Activated T-helper 9 cell treated with anti-CD3 and anti-CD28 coated beads, Interleukin-2, amount 50 U/mL, for 16 hours (primary cell): ENCODE measurements around the gene MAGOH.
"Not testable (repeated sequence)": the region's sequence is repeated elsewhere in the genome, so short reads cannot be mapped to it uniquely, and the experiment has no call there.

Experiments
- DNase-seq: peaks from one replicate; pipeline ENCODE4 v3.0.0-alpha.2; 2020; ENCODE audit warnings: low read depth

MAGOH gene

DNA sequence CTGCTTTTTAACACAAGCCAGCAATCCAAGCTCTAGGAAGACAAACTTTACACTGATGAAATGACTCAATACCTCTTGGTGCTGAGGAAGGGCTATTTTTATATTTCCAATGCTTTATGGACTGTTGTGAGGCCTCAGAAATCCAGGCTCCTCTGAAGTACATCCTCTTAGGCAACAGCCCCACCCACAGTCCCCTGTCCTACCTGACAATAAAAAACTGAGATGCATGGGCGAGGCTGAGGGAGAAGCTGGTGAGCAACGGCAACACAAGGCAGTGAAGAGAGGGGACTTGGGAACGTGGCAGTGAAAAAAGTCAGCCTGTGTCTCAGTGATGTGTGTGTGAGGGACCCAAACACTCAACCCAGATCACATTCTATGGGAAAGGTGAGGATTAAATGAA is 51.8 kb downstream of the MAGOH start:
- no peak for DNase-seq

DNA sequence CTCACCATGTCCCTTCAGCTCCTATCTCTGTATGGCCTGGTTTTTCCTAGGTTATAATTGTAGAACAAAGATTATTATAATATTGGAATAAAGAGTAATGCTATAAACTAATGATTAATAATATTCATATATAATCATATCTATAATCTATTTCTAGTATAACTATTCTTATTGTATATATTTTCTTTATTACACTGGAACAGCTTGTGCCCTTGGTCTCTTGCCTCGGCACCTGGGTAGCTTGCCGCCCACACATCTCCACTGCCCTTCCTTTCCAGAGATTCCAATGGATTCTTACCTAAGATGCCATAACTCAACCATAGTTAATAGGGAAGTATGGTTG is 52.4 kb downstream of the MAGOH start:
- DNase-seq: not testable (repeated sequence)

DNA sequence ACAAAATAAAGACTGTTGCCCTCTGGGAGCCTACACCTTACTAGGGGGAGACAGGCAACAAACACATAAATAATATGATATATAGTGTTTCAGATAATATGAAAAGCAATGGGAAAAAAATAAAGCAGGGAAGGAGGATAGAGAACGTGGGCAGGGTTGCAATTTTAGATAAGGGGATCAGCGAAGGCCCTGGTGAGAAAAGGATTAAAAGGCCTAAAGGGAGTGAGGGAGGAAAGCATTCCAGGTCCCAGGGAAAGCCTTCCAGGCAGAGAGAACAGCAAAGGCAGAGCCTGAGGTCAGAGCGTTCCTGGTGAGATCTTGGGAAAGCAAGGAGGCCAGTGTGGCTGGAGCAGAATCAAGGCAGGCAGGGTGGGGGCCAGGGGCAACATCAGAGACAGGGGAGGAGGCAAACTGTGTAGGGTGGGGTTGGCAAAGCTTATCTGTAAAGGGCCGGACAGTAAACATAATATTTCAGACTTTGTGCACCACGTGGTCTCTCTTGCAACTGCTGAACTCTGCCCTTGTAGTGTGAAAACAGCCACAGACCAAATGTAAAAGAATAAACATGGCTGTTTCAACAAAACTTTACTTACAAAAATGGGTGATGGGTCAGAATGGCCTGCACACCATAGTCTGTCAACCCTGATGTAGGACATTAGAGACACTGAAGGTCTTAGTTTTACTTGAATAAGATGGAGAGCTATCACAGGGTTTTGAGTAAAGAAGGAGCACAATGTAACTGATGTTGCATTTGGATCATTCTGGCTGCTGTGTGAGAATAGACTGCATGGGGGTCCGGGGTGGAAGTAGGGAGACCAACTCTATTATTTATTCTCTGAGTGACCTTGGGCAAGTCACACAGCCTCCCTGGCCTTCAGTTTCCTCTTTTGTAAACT is 55.0 kb downstream of the MAGOH start:
- no peak for DNase-seq

- no peak for DNase-seq
Measured at GRCh38 chr1:53182716-53183094, 55.6 kb downstream of the MAGOH start.

GRCh38 chr1:53182111-53182593 is 56.2 kb downstream of the MAGOH start:
- DNase-seq: peak; percentile 60

- DNase-seq: no peak
Measured at GRCh38 chr1:53180951-53181350, 57.4 kb downstream of the MAGOH start.

GRCh38 chr1:53180226-53180625 is 58.1 kb downstream of the MAGOH start:
- no peak for DNase-seq
